Measurements from ENCODE around the gene C1QTNF3. TPM values are rescaled to one million over a fixed set of nuclear protein-coding genes. Genes with fewer than 3 reads are reported as not detected.

The C1QTNF3 gene
- total RNA-seq, 1 donor from 2014 or later = 2.0 TPM

GRCh38 chr5:34058532-34058931 lies 15.5 kb upstream of the C1QTNF3 start:
- H3K27ac Mint-ChIP-seq = no peak overlapping the region
- peaks cover 3% of the 10 kb centered on the region for H3K9me3 Mint-ChIP-seq
- no peak overlapping the region for H3K4me3 Mint-ChIP-seq
- no peaks in the 10 kb centered on the region for H3K36me3 Mint-ChIP-seq (ENCODE audit: low read depth)
- H3K4me1 Mint-ChIP-seq = no peaks in the 10 kb centered on the region
- DNase-seq = peak; percentile 31
- intact Hi-C loops (cut with micrococcal nuclease) = no loop called here
- no peaks in the 10 kb centered on the region for H3K27me3 Mint-ChIP-seq

GRCh38 chr5:34057569-34057968 lies 14.6 kb upstream of the C1QTNF3 start:
- Mint-ChIP-seq H3K9me3 (no peaks in the 10 kb centered on the region), H3K4me1 (no peaks in the 10 kb centered on the region), H3K27ac (no peak overlapping the region), H3K27me3 (no peaks in the 10 kb centered on the region), H3K36me3 (ENCODE audit: low read depth) (no peaks in the 10 kb centered on the region), H3K4me3 (no peak overlapping the region)
- intact Hi-C loops (cut with micrococcal nuclease) = no loop called here
- DNase-seq = no peak

- peak; percentile 33 for DNase-seq
- Mint-ChIP-seq H3K4me1 (no peaks in the 10 kb centered on the region), H3K27me3 (no peaks in the 10 kb centered on the region), H3K9me3 (no peaks in the 10 kb centered on the region), H3K4me3 (no peak overlapping the region), H3K27ac (no peak overlapping the region), H3K36me3 (ENCODE audit: low read depth) (no peaks in the 10 kb centered on the region)
- intact Hi-C loops (cut with micrococcal nuclease) = no loop called here
These were observed 14.1 kb upstream of the C1QTNF3 start for GRCh38 chr5:34057118-34057517.

GRCh38 chr5:34055667-34056066 lies 12.7 kb upstream of the C1QTNF3 start:
- peak; percentile 15 for DNase-seq
- Mint-ChIP-seq H3K36me3 (ENCODE audit: low read depth) (peaks cover 2% of the 10 kb centered on the region), H3K4me1 (no peaks in the 10 kb centered on the region), H3K9me3 (no peaks in the 10 kb centered on the region), H3K4me3 (no peak overlapping the region), H3K27ac (no peak overlapping the region), H3K27me3 (no peaks in the 10 kb centered on the region)
- intact Hi-C loops (cut with micrococcal nuclease) = no loop called here

GRCh38 chr5:34054400-34054729 lies 11.4 kb upstream of the C1QTNF3 start:
- Mint-ChIP-seq H3K36me3 (ENCODE audit: low read depth) (peaks cover 2% of the 10 kb centered on the region), H3K9me3 (no peaks in the 10 kb centered on the region), H3K27me3 (no peaks in the 10 kb centered on the region), H3K27ac (no peak overlapping the region), H3K4me3 (no peak overlapping the region), H3K4me1 (no peaks in the 10 kb centered on the region)
- no peak for DNase-seq
- intact Hi-C loops (cut with micrococcal nuclease) = no loop called here

GRCh38 chr5:34053571-34054399 lies 10.8 kb upstream of the C1QTNF3 start:
- no peaks in the 10 kb centered on the region for H3K4me1 Mint-ChIP-seq
- no peak for DNase-seq
- H3K27me3 Mint-ChIP-seq = no peaks in the 10 kb centered on the region
- intact Hi-C loops (cut with micrococcal nuclease) = no loop called here
- peaks cover 2% of the 10 kb centered on the region for H3K36me3 Mint-ChIP-seq (ENCODE audit: low read depth)
- H3K4me3 Mint-ChIP-seq = no peak overlapping the region
- no peaks in the 10 kb centered on the region for H3K9me3 Mint-ChIP-seq
- no peak overlapping the region for H3K27ac Mint-ChIP-seq

- intact Hi-C loops (cut with micrococcal nuclease) = no loop called here
- Mint-ChIP-seq H3K27me3 (no peaks in the 10 kb centered on the region), H3K36me3 (ENCODE audit: low read depth) (peaks cover 2% of the 10 kb centered on the region), H3K27ac (no peak overlapping the region), H3K4me3 (no peak overlapping the region), H3K4me1 (no peaks in the 10 kb centered on the region), H3K9me3 (no peaks in the 10 kb centered on the region)
- DNase-seq = no peak
These were observed 10.1 kb upstream of the C1QTNF3 start for GRCh38 chr5:34053133-34053532.

GRCh38 chr5:34051374-34051980 lies 8.5 kb upstream of the C1QTNF3 start:
- Mint-ChIP-seq H3K9me3 (no peaks in the 10 kb centered on the region), H3K27ac (no peak overlapping the region), H3K4me3 (no peak overlapping the region), H3K4me1 (no peaks in the 10 kb centered on the region), H3K36me3 (ENCODE audit: low read depth) (peaks cover 2% of the 10 kb centered on the region), H3K27me3 (no peaks in the 10 kb centered on the region)
- DNase-seq = no peak
- intact Hi-C loops (cut with micrococcal nuclease) = no loop called here

- Mint-ChIP-seq H3K9me3 (no peaks in the 10 kb centered on the region), H3K27me3 (no peaks in the 10 kb centered on the region), H3K27ac (no peak overlapping the region), H3K4me3 (no peak overlapping the region), H3K4me1 (no peaks in the 10 kb centered on the region), H3K36me3 (ENCODE audit: low read depth) (peaks cover 2% of the 10 kb centered on the region)
- DNase-seq = no peak
- intact Hi-C loops (cut with micrococcal nuclease) = no loop called here
These were observed 5.0 kb upstream of the C1QTNF3 start for GRCh38 chr5:34047774-34048572.

GRCh38 chr5:34047143-34047542 lies 4.1 kb upstream of the C1QTNF3 start:
- Mint-ChIP-seq H3K27ac (no peak overlapping the region), H3K9me3 (no peaks in the 10 kb centered on the region), H3K27me3 (no peaks in the 10 kb centered on the region), H3K4me3 (no peak overlapping the region), H3K36me3 (ENCODE audit: low read depth) (peaks cover 2% of the 10 kb centered on the region), H3K4me1 (no peaks in the 10 kb centered on the region)
- DNase-seq = no peak
- intact Hi-C loops (cut with micrococcal nuclease) = no loop called here

GRCh38 chr5:34045996-34046395 lies 3.0 kb upstream of the C1QTNF3 start:
- Mint-ChIP-seq H3K27ac (no peak overlapping the region), H3K4me1 (no peaks in the 10 kb centered on the region), H3K27me3 (no peaks in the 10 kb centered on the region), H3K36me3 (ENCODE audit: low read depth) (peaks cover 2% of the 10 kb centered on the region), H3K4me3 (no peak overlapping the region), H3K9me3 (no peaks in the 10 kb centered on the region)
- no peak for DNase-seq
- intact Hi-C loops (cut with micrococcal nuclease) = no loop called here

GRCh38 chr5:34045023-34045422 lies 2.0 kb upstream of the C1QTNF3 start:
- no peak overlapping the region for H3K27ac Mint-ChIP-seq
- H3K4me3 Mint-ChIP-seq = no peak overlapping the region
- no peaks in the 10 kb centered on the region for H3K27me3 Mint-ChIP-seq
- intact Hi-C loops (cut with micrococcal nuclease) = no loop called here
- no peak for DNase-seq
- no peaks in the 10 kb centered on the region for H3K9me3 Mint-ChIP-seq
- no peaks in the 10 kb centered on the region for H3K36me3 Mint-ChIP-seq (ENCODE audit: low read depth)
- H3K4me1 Mint-ChIP-seq = no peaks in the 10 kb centered on the region

GRCh38 chr5:34042321-34042720 lies 692 bp downstream of the C1QTNF3 start:
- Mint-ChIP-seq H3K4me1 (no peaks in the 10 kb centered on the region), H3K36me3 (ENCODE audit: low read depth) (no peaks in the 10 kb centered on the region), H3K4me3 (no peak overlapping the region), H3K27ac (no peak overlapping the region), H3K27me3 (no peaks in the 10 kb centered on the region), H3K9me3 (peaks cover 5% of the 10 kb centered on the region)
- no peak for DNase-seq
- intact Hi-C loops (cut with micrococcal nuclease) = no loop called here

GRCh38 chr5:34041247-34041972 lies 1.6 kb downstream of the C1QTNF3 start:
- H3K27ac Mint-ChIP-seq = no peak overlapping the region
- H3K27me3 Mint-ChIP-seq = no peaks in the 10 kb centered on the region
- no peak for DNase-seq
- intact Hi-C loops (cut with micrococcal nuclease) = no loop called here
- H3K9me3 Mint-ChIP-seq = peaks cover 5% of the 10 kb centered on the region
- H3K36me3 Mint-ChIP-seq (ENCODE audit: low read depth) = no peaks in the 10 kb centered on the region
- no peaks in the 10 kb centered on the region for H3K4me1 Mint-ChIP-seq
- H3K4me3 Mint-ChIP-seq = no peak overlapping the region
